ENCODE results near the gene DAB2IP. TPM values are rescaled to one million over a fixed set of nuclear protein-coding genes. Genes with fewer than 3 reads are reported as not detected.

The DAB2IP gene
- total and polyA plus RNA-seq, 2 donors (not counting 1 experiment from before 2014, with no cell fraction given) = 14.6 to 16.5 TPM

DNA sequence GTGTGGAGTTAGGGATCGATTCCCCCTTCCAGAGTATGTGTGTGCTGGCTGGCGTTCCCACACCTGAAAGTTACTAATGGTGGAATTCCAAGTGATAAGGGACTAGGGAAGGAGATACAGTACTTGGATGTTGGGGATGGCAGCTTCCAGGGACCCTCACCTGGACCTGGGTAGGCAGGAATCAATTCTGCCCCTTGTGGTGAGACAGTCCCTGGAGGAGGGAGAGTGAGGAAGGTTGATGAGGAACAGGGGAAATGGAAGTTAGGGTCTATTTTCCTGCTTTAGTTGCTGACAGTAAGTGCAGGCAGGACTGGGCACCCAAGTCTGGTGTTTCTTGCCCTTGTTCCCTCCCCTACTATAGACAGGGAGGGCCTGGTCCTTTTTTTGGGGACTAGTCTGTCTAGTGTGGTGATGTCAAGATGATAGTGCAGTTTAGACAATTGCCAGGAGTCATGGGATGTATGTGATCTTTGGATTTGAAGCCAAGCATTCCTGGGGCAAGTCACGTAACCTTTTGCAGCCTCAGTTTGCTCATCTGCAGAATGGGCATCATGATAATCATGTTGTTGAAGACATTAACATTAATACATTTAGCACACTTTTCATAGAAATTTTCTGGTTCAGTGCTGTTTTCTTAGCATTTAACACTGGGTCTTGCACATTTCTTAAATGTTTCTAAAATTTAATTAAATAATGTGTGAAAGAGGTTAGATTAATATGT, 51.7 kb downstream of the DAB2IP start:
- no peak overlapping the region for H3K9ac ChIP-seq (ENCODE audit: insufficient read depth, low read length)
- peaks cover 14% of the 10 kb centered on the region for H3K4me1 ChIP-seq (ENCODE audit: control insufficient read depth, extremely low read depth, insufficient read depth, low read length)
- H3K9me3 ChIP-seq (ENCODE audit: control insufficient read depth, insufficient read depth, low read depth, low read length) = no peaks in the 10 kb centered on the region
- peaks cover 3% of the 10 kb centered on the region for H3K79me2 ChIP-seq (ENCODE audit: control insufficient read depth, insufficient read depth, low read length)
- H3K4me2 ChIP-seq (ENCODE audit: extremely low read depth, insufficient read depth, low read length) = no peak overlapping the region
- no peaks in the 10 kb centered on the region for H3K36me3 ChIP-seq (ENCODE audit: control insufficient read depth, insufficient read depth, low read length)
- no peak overlapping the region for H2AFZ ChIP-seq (ENCODE audit: low read length)
- H3K27me3 ChIP-seq (ENCODE audit: control insufficient read depth, insufficient read depth, low read length) = no peaks in the 10 kb centered on the region
- H3K27ac ChIP-seq (ENCODE audit: insufficient read depth, low read length) = no peak overlapping the region
- no peak for TF ChIP-seq EZH2 (IDR thresholded peaks at IDR 0.05; ENCODE audit: low read length, missing control alignments)
- TF ChIP-seq, protein P1, sequence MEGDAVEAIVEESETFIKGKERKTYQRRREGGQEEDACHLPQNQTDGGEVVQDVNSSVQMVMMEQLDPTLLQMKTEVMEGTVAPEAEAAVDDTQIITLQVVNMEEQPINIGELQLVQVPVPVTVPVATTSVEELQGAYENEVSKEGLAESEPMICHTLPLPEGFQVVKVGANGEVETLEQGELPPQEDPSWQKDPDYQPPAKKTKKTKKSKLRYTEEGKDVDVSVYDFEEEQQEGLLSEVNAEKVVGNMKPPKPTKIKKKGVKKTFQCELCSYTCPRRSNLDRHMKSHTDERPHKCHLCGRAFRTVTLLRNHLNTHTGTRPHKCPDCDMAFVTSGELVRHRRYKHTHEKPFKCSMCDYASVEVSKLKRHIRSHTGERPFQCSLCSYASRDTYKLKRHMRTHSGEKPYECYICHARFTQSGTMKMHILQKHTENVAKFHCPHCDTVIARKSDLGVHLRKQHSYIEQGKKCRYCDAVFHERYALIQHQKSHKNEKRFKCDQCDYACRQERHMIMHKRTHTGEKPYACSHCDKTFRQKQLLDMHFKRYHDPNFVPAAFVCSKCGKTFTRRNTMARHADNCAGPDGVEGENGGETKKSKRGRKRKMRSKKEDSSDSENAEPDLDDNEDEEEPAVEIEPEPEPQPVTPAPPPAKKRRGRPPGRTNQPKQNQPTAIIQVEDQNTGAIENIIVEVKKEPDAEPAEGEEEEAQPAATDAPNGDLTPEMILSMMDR (conservative IDR thresholded peaks at IDR 0.05 in 1 of 2, IDR thresholded peaks at IDR 0.05 in 1 of 2; ENCODE audit: low read depth in 1 of 2, low read length in 2 of 2) = no peak
- DNase-seq (ENCODE audit: low read depth in 2 of 2) = no peak
- no peaks in the 10 kb centered on the region for H4K20me1 ChIP-seq (ENCODE audit: control insufficient read depth, extremely low read depth, insufficient read depth, low read length)
- H3K4me3 ChIP-seq (replicated peaks in 1 of 4; ENCODE audit: control extremely low read depth in 1 of 4, insufficient read depth in 1 of 4, low read depth in 3 of 4, low read length in 4 of 4) = no peak overlapping the region

DNA sequence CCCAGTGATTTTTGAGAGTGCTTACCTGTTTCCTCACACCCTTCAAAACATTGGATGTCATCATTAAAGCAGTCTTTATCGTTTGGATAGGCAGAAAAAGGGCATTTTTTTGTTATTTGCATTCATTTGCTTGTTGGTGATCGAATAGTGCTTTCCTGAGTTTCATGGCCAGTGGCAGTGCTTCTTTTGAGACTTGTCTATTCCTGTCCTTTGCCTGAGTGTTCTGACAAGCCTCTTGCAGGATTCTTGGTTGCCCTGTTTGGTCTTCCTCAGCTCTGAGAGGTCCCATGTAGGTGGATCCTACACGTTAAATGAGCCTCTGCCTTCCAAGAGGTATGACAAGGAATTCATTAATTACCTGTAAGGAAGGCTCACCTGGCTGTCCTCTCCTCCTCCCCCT, 52.8 kb downstream of the DAB2IP start:
- Histone ChIP-seq H3K79me2 (ENCODE audit: control insufficient read depth, insufficient read depth, low read length) (peaks cover 3% of the 10 kb centered on the region), H3K4me1 (ENCODE audit: control insufficient read depth, extremely low read depth, insufficient read depth, low read length) (peaks cover 14% of the 10 kb centered on the region), H2AFZ (ENCODE audit: low read length) (no peak overlapping the region), H3K4me3 (replicated peaks in 1 of 4; ENCODE audit: control extremely low read depth in 1 of 4, insufficient read depth in 1 of 4, low read depth in 3 of 4, low read length in 4 of 4) (no peak overlapping the region), H3K4me2 (ENCODE audit: extremely low read depth, insufficient read depth, low read length) (no peak overlapping the region), H3K36me3 (ENCODE audit: control insufficient read depth, insufficient read depth, low read length) (no peaks in the 10 kb centered on the region), H3K27ac (ENCODE audit: insufficient read depth, low read length) (no peak overlapping the region), H3K9ac (ENCODE audit: insufficient read depth, low read length) (no peak overlapping the region), H3K27me3 (ENCODE audit: control insufficient read depth, insufficient read depth, low read length) (no peaks in the 10 kb centered on the region), H4K20me1 (ENCODE audit: control insufficient read depth, extremely low read depth, insufficient read depth, low read length) (no peaks in the 10 kb centered on the region), H3K9me3 (ENCODE audit: control insufficient read depth, insufficient read depth, low read depth, low read length) (no peaks in the 10 kb centered on the region)
- no peak for DNase-seq (ENCODE audit: low read depth in 2 of 2)
- no peak for TF ChIP-seq EZH2 (IDR thresholded peaks at IDR 0.05; ENCODE audit: low read length, missing control alignments)
- TF ChIP-seq, protein P1 (conservative IDR thresholded peaks at IDR 0.05 in 1 of 2, IDR thresholded peaks at IDR 0.05 in 1 of 2; ENCODE audit: low read depth in 1 of 2, low read length in 2 of 2) = no peak

DNA sequence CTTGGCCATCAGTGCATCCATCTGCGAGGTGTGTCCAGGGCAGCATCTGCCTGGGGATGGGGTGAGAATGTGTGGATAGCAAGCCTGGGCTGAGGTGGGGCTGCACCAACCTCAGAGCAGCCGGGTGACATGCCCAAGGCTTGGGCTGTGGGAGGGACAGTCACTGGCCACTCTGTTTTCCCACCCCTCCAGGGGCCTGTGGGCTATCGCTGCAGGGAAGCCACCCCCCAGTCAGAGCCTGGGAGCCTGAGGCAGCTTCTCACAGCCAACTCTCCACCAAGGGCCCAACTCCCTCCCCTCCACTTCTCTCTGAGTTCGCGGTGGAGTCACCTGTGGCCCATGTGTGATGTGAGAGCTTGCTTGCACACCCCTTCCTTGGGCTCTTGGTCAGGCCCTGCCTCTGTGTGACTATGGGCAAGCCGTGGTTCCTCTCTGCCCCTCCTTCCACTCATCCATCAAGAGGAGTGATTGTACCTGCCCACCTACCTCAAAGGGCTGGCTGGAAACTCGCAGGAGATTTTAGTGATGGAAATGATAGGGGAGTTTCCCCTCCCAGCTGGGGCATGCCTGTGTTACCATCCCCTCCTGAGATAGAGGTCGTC, 54.8 kb downstream of the DAB2IP start:
- Histone ChIP-seq H2AFZ (ENCODE audit: low read length) (no peak overlapping the region), H3K27me3 (ENCODE audit: control insufficient read depth, insufficient read depth, low read length) (no peaks in the 10 kb centered on the region), H3K36me3 (ENCODE audit: control insufficient read depth, insufficient read depth, low read length) (no peaks in the 10 kb centered on the region), H3K79me2 (ENCODE audit: control insufficient read depth, insufficient read depth, low read length) (no peaks in the 10 kb centered on the region), H3K4me3 (replicated peaks in 1 of 4; ENCODE audit: control extremely low read depth in 1 of 4, insufficient read depth in 1 of 4, low read depth in 3 of 4, low read length in 4 of 4) (no peak overlapping the region), H3K9me3 (ENCODE audit: control insufficient read depth, insufficient read depth, low read depth, low read length) (no peaks in the 10 kb centered on the region), H3K4me1 (ENCODE audit: control insufficient read depth, extremely low read depth, insufficient read depth, low read length) (peaks cover 8% of the 10 kb centered on the region), H4K20me1 (ENCODE audit: control insufficient read depth, extremely low read depth, insufficient read depth, low read length) (no peaks in the 10 kb centered on the region), H3K4me2 (ENCODE audit: extremely low read depth, insufficient read depth, low read length) (no peak overlapping the region), H3K27ac (ENCODE audit: insufficient read depth, low read length) (no peak overlapping the region), H3K9ac (ENCODE audit: insufficient read depth, low read length) (no peak overlapping the region)
- DNase-seq (ENCODE audit: low read depth in 2 of 2) = no peak
- no peak for TF ChIP-seq EZH2 (IDR thresholded peaks at IDR 0.05; ENCODE audit: low read length, missing control alignments)
- TF ChIP-seq, protein P1 (conservative IDR thresholded peaks at IDR 0.05 in 1 of 2, IDR thresholded peaks at IDR 0.05 in 1 of 2; ENCODE audit: low read depth in 1 of 2, low read length in 2 of 2) = no peak
